PC-9 (cell line): ENCODE data around the gene CALN1.

Experiments used
- CTCF ChIP-seq: fragments of 200-600 bp; sonication (generic); conservative IDR thresholded peaks from 2 replicates; pipeline ENCODE4 v1.6.1; 2017; ENCODE audit warnings: mixed run types, antibody characterized with exemption, mild to moderate bottlenecking, moderate library complexity
- EZH2 ChIP-seq: fragments of 200-600 bp; sonication (generic); IDR thresholded peaks from 2 replicates; pipeline ENCODE4 v1.8.0; 2017; ENCODE audit warnings: antibody characterized with exemption, low read depth

DNA sequence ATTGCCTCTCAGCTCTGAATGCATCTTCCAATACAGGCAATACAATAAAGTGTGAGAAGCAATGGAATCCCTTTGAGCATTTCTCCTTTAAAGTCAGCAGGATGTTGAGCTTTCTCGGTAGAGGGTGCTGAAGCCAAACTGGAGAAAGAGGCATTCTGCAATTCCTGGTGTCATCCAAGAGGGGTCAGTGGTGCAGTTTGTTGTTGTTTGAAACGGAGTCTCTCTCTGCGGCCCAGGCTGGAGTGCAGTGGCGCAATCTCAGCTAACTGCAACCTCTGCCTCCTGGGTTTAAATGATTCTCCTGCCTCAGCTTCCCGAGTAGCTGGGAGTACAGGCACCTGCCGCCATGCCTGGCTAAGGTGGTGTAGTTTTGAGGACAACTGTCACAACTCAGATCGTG is 486.5 kb downstream of the CALN1 start:
- no peak; the same call in 1 of the 2 replicates for TF ChIP-seq CTCF
- TF ChIP-seq EZH2: no peak
